ENCODE results near the gene MRGPRX2. TPM values are rescaled to one million over a fixed set of nuclear protein-coding genes. Genes with fewer than 3 reads are reported as not detected.

Gene MRGPRX2
- polyA plus RNA-seq = not detected in 2 replicates

GRCh38 chr11:19060629-19061028 is at the start of gene MRGPRX2:
TSS of gene MRGPRX2 (minus strand) at chr11:19060717. CDS start at chr11:19056402, 4,315 bp downstream.

Other genes starting within 250 kb of the MRGPRX2 start
- not detected in 2 replicates for gene MRGPRX1, start 121.3 kb downstream of the MRGPRX2 start, polyA plus RNA-seq
- 10.0 and 10.2 TPM in 2 replicates for gene ZDHHC13, start 56.5 kb upstream of the MRGPRX2 start, polyA plus RNA-seq
- gene CSRP3, start 141.3 kb upstream of the MRGPRX2 start, polyA plus RNA-seq = not detected in 2 replicates
- gene E2F8, start 180.2 kb upstream of the MRGPRX2 start, polyA plus RNA-seq = not detected in 2 replicates